Adrenal gland (tissue), 12 donors: Measurements from ENCODE around the gene JADE2. TPM values are rescaled to one million over a fixed set of nuclear protein-coding genes. Genes with fewer than 3 reads are reported as not detected.

Experiments
- DNase-seq, 7 donors: peaks; one replicate each; pipeline ENCODE4 v3.0.0-alpha.2; 2019 to 2020
- H3K27ac ChIP-seq, 5 donors: fragments of 200-600 bp; sonication (generic) in 4 of 5; 1 replicate in 3 of 5; 2 replicates in 2 of 5; pipeline versions ENCODE4 v1.5.1 to v1.8.0; 2016 to 2020; ENCODE audit warnings: mild to moderate bottlenecking in 1 of 5
- H3K27me3 ChIP-seq: fragments of 200-600 bp; 2 replicates; pipeline ENCODE4 v1.8.0; 2021
- H3K36me3 ChIP-seq, 2 donors: fragments of 200-600 bp; replicated peaks in 1 of 2; 1 replicate in 1 of 2; 2 replicates in 1 of 2; pipeline versions ENCODE4 v1.5.1 to v1.8.0; 2018 to 2022
- H3K4me1 ChIP-seq, 2 donors: fragments of 200-600 bp; replicated peaks in 1 of 2; 1 replicate in 1 of 2; 2 replicates in 1 of 2; pipeline versions ENCODE4 v1.5.1 to v1.8.0; 2018 to 2021
- H3K4me3 ChIP-seq, 4 donors: fragments of 200-600 bp; sonication (generic) in 3 of 4; one replicate each; pipeline ENCODE4 v1.5.1; 2016 to 2018
- H3K9me3 ChIP-seq, 3 donors: fragments of 200-600 bp; sonication (generic) in 1 of 3; replicated peaks in 1 of 3; 1 replicate in 2 of 3; 2 replicates in 1 of 3; pipeline versions ENCODE4 v1.5.1 to v1.8.0; 2016 to 2021
- POLR2A ChIP-seq, 2 donors: fragments of 450-650 bp; IDR thresholded peaks; one replicate each; pipeline ENCODE4 v1.6.1; 2017; ENCODE audit warnings: antibody characterized with exemption in 2 of 2, mild to moderate bottlenecking in 2 of 2, moderate library complexity in 1 of 2
- WGBS, 4 donors: extraction: QIAGEN DNeasy Blood & Tissue Kit in 2 of 4; methylation state at CpG; one replicate each; pipeline versions ENCODE4 v1.1.5 to v1.1.7; 2013 to 2017; 5-methylcytosine and 5-hydroxymethylcytosine counted together
- intact Hi-C, 2 donors: fragments of 100-400 bp; cut with DNase I; formaldehyde crosslinking; loops; one replicate each; pipeline versions ENCODE4 v1.14.1 to v1.15.0; 2022 to 2023
- polyA plus RNA-seq, 3 donors: library from polyadenylated mRNA; stranded (reverse); fragments of 200-250 nt in 2 of 3; fragments of 350-450 nt in 1 of 3; fragmentation: Illumina TruSeq in 1 of 3; extraction: RNeasy Lipid Tissue Mini Kit (QIAGEN cat#74804) in 1 of 3; gene quantifications; one replicate each; pipeline ENCODE4 v1.2.3, GENCODE V29; 2013 to 2014
- small RNA-seq, 2 donors: library from RNA; depleted of rRNA; stranded (forward); fragments of <200 nt; gene quantifications; one replicate each; pipeline ENCODE3, GENCODE V24; 2016
- total RNA-seq, 9 donors: library from RNA; depleted of rRNA in 4 of 9; stranded (reverse); fragments of >200 nt in 4 of 9; fragments of 120-200 nt in 1 of 9; fragmentation: NEBNext Ultra II Directional in 1 of 9; extraction: Animal tissue kit (Norgen Biotek cat#: 25700) in 1 of 9; gene quantifications; one replicate each; pipeline versions ENCODE4 v1.1.0 to v1.2.4, GENCODE V29; 2013 to 2023
- TF ChIP-seq, protein P1 (sequence below), 6 experiments: fragments of 450-650 bp in 4 of 6; fragments of 200-600 bp in 2 of 6; sonication (generic) in 1 of 6; IDR thresholded peaks; 1 replicate in 5 of 6; 2 replicates in 1 of 6; pipeline versions ENCODE4 v1.5.1 to v1.8.0; 2016 to 2021; ENCODE audit warnings: antibody characterized with exemption in 6 of 6, mild to moderate bottlenecking in 2 of 6, moderate library complexity in 1 of 6
- donor health status: healthy with polysubstance abuse.
- donor health status: Bipolar disorder and iron deficiency.
- donor health status: DM: yes; HTN: yes; CAD: no.
- donor health status: DM: no; HTN: no; CAD: no.
- donor health status: DM: no; HTN: no; CAD: no.
- donor health status: DM: yes; HTN: yes; CAD: no.

JADE2 gene
- total and polyA plus RNA-seq, 12 donors: 7.9 to 180 (median 70.2) TPM

DNA sequence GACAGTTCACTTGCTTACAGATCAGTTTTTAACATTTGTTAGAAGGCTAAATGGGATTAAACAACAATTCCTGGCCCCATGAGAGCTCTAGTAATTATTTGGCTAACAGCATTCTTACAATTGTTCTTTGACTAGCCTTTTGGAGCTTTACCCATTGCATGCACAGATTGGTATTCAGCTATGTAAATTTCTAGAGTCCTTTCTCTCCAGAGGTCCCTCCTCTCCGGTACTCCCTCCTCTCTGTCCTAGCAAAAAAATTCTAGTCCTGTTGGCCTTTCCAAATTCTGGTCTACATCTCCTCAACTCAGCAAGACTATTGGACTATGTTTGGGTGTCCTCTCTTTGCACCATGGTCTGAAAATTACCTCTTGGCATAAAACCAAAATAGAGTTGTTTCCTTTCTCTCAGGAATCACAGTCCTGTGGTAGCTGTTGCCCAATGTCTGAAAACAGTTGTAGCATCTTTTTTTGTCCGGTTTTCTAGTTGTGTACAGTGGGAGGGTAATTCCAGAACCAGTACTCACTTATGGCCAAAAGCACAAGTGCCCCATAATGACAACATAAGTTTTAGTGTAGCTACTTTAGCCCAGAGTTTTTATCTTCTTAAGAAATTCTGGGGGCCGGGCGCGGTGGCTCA is 89.1 kb downstream of the JADE2 start:
- 95 to 96% (median 95%) methylated on average over 5 of the region's 5 CpGs for WGBS, 4 donors
- Histone ChIP-seq H3K4me1 (no peaks in the 10 kb centered on the region), H3K9me3 (no peaks in the 10 kb centered on the region), H3K36me3 (peaks cover 0 to 78% of the 10 kb centered on the region in 2 donors), H3K4me3 (no peak overlapping the region), H3K27me3 (no peaks in the 10 kb centered on the region), H3K27ac (no peak overlapping the region)
- no peak for TF ChIP-seq POLR2A (IDR thresholded peaks at IDR 0.05)
- DNase-seq: no peak
- intact Hi-C loops: no loop called here

DNA sequence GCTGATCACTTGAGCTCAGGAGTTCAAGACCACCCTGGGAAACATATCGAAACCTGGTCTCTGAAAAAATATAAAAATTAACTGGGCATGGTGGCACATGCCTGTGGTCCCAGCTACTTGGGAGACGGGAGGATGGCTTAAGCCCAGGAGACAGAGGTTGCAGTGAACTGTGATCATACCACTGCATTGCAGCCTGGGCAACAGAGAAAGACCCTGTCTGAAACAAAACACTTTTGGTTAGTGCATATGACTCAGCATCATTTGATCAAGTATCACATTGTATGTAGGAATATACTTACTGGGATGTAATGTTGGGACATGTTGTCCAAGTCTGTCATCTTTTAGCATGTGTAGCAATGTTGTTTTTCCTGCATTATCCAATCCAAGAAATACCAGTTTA is 95.2 kb downstream of the JADE2 start:
- no peak for TF ChIP-seq POLR2A (IDR thresholded peaks at IDR 0.05)
- TF ChIP-seq, protein P1, sequence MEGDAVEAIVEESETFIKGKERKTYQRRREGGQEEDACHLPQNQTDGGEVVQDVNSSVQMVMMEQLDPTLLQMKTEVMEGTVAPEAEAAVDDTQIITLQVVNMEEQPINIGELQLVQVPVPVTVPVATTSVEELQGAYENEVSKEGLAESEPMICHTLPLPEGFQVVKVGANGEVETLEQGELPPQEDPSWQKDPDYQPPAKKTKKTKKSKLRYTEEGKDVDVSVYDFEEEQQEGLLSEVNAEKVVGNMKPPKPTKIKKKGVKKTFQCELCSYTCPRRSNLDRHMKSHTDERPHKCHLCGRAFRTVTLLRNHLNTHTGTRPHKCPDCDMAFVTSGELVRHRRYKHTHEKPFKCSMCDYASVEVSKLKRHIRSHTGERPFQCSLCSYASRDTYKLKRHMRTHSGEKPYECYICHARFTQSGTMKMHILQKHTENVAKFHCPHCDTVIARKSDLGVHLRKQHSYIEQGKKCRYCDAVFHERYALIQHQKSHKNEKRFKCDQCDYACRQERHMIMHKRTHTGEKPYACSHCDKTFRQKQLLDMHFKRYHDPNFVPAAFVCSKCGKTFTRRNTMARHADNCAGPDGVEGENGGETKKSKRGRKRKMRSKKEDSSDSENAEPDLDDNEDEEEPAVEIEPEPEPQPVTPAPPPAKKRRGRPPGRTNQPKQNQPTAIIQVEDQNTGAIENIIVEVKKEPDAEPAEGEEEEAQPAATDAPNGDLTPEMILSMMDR (IDR thresholded peaks at IDR 0.05): no peak
- Histone ChIP-seq H3K4me1 (peaks cover 0 to 10% of the 10 kb centered on the region in 2 donors), H3K36me3 (peaks cover 0 to 73% of the 10 kb centered on the region in 2 donors), H3K9me3 (no peaks in the 10 kb centered on the region), H3K27me3 (no peaks in the 10 kb centered on the region), H3K4me3 (no peak overlapping the region), H3K27ac (no peak overlapping the region)
- WGBS, 4 donors: 88 to 98% (median 95%) methylated on average over 2 of the region's 2 CpGs
- DNase-seq: no peak
- intact Hi-C loops: no loop called here

DNA sequence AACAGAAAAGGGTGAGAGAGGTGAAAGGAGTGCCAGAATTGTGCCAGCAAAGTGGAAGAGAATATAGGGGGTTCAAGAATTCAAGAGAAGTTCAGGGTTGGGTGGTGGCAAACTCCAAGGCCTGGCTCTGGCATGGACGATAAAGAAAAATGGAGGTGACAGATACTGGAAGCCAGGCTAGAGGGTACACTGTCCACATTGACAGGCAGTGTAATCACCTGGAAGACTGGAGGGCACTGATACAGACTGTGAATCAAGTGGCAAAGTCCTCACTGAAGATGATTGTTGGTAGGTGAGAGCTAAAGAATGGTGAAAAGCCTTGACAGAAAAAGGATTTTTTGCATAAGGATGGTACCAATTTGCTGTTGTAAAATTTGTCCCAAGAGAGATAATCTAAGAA is 100.1 kb downstream of the JADE2 start:
- no peak for TF ChIP-seq POLR2A (IDR thresholded peaks at IDR 0.05)
- TF ChIP-seq, protein P1 (IDR thresholded peaks at IDR 0.05): no peak
- H3K36me3 ChIP-seq: peaks cover 0 to 25% of the 10 kb centered on the region in 2 donors
- WGBS, 4 donors: 43 to 87% (median 57%) methylated on average over 1 of the region's 1 CpG

DNA sequence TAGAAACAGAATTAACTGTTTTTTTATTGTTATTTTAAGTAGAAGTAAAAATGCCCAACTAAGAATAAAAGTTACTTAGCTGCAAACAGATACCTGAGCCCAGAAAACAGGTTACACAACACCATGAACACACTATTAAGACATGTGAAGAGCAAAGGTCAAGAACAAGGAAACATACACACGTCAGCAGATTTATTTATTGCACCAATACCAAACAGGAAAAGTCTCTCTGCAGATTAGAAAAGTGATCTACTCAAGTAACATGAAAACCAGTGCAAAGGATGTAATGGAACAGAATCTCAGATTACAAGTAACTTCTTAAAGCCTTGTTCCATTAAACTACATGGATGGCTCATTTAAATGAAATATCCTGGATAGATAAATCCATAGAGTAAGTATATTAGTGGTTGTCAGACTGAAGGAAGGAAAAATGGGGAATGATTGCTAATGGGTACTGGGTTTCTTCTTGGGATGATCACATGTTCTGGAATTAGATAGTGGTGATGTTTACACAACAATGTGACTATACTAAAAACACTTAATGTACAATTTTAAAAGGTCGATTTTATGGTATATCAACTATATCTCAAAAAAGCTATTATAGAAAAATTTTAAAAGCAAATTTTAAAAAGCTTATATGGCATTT is 101.0 kb downstream of the JADE2 start:
- no peak for DNase-seq
- no peak overlapping the region for H3K4me3 ChIP-seq
- TF ChIP-seq, protein P1 (IDR thresholded peaks at IDR 0.05): no peak
- TF ChIP-seq POLR2A (IDR thresholded peaks at IDR 0.05): no peak
- no peaks in the 10 kb centered on the region for H3K27me3 ChIP-seq
- intact Hi-C loops: no loop called here
- no peaks in the 10 kb centered on the region for H3K9me3 ChIP-seq
- WGBS, 4 donors: 39 to 50% (median 48%) methylated on average over 2 of the region's 2 CpGs
- H3K36me3 ChIP-seq: peaks cover 0 to 18% of the 10 kb centered on the region in 2 donors
- H3K4me1 ChIP-seq: peaks cover 6 to 31% of the 10 kb centered on the region in 2 donors
- H3K27ac ChIP-seq: peak overlapping the region in 3 of 5 donors; percentile 2 to 66 (median 39)

More for the DNA sequence above, 100.1 kb downstream of the JADE2 start:
- Histone ChIP-seq H3K4me3 (no peak overlapping the region), H3K4me1 (peaks cover 6 to 24% of the 10 kb centered on the region in 2 donors), H3K27ac (no peak overlapping the region), H3K27me3 (no peaks in the 10 kb centered on the region), H3K9me3 (no peaks in the 10 kb centered on the region)
- DNase-seq: no peak
- intact Hi-C loops: no loop called here

Small RNA genes lying within 50 kb of the gene (small RNA-seq; reads per million reads assigned to genes)
- gene RN7SL541P: 0 reads per million in 2 donors
- 0 reads per million in 2 donors for gene RNU6-456P

Other genes starting within 250 kb of the JADE2 start
- 10 to 100 TPM in 1 of 9 donors, 1 to 10 TPM in 7, under 1 TPM in 1; 0.85 to 10.8 (median 5.6) TPM for gene CDKL3, start 158.5 kb upstream of the JADE2 start, total RNA-seq
- 1 to 10 TPM; 4.3 to 6.6 (median 4.9) TPM for gene CDKL3, start 158.5 kb upstream of the JADE2 start, polyA plus RNA-seq
- gene UBE2B, start 154.1 kb upstream of the JADE2 start, total RNA-seq: 100 to 1,000 TPM in 4 of 9 donors, 10 to 100 TPM in 5; 19.7 to 144 (median 58.2) TPM
- 100 to 1,000 TPM in 2 of 3 donors, 10 to 100 TPM in 1; 86.2 to 124 (median 106) TPM for gene UBE2B, start 154.1 kb upstream of the JADE2 start, polyA plus RNA-seq
- 10 to 100 TPM; 14.1 to 34.3 (median 29.0) TPM for gene CDKN2AIPNL, start 113.8 kb upstream of the JADE2 start, total RNA-seq
- gene CDKN2AIPNL, start 113.8 kb upstream of the JADE2 start, polyA plus RNA-seq: 10 to 100 TPM; 29.3 to 63.7 (median 31.1) TPM
- 100 to 1,000 TPM in 5 of 9 donors, 10 to 100 TPM in 4; 44.2 to 279 (median 101) TPM for gene SAR1B, start 107.2 kb downstream of the JADE2 start, total RNA-seq
- gene SAR1B, start 107.2 kb downstream of the JADE2 start, polyA plus RNA-seq: 100 to 1,000 TPM in 1 of 3 donors, 10 to 100 TPM in 2; 13.6 to 152 (median 28.0) TPM
- 10 to 100 TPM; 14.7 to 67.8 (median 27.3) TPM for gene SEC24A, start 123.1 kb downstream of the JADE2 start, total RNA-seq
- 10 to 100 TPM in 1 of 3 donors, 1 to 10 TPM in 2; 2.3 to 61.9 (median 3.8) TPM for gene SEC24A, start 123.1 kb downstream of the JADE2 start, polyA plus RNA-seq
- 10 to 100 TPM; 29.4 to 64.3 (median 41.9) TPM for gene CAMLG, start 212.9 kb downstream of the JADE2 start, total RNA-seq
- gene CAMLG, start 212.9 kb downstream of the JADE2 start, polyA plus RNA-seq: 10 to 100 TPM; 32.1 to 72.2 (median 49.4) TPM
- gene DDX46, start 233.1 kb downstream of the JADE2 start, total RNA-seq: 10 to 100 TPM; 13.3 to 40.5 (median 35.4) TPM
- 10 to 100 TPM; 19.7 to 48.0 (median 34.8) TPM for gene DDX46, start 233.1 kb downstream of the JADE2 start, polyA plus RNA-seq